ENCODE data around the gene TXLNA.

- TF ChIP-seq TAF1 (IDR thresholded peaks at IDR 0.05; ENCODE audit: borderline replicate concordance, insufficient read depth, low read length) (peak; percentile 67; the same call in 1 of the 2 replicates), POLR2AphosphoS5 (IDR thresholded peaks at IDR 0.05; ENCODE audit: low read depth, low read length) (peak; percentile 92), REST (IDR thresholded peaks at IDR 0.05; ENCODE audit: insufficient read depth in 1 of 2, low read depth in 2 of 2, low read length in 2 of 2) (0 out of 4 replicates have a peak, but pooled peaks of 1 of the 2 experiments have one; percentile 17)
These were observed at the start of gene TXLNA for GRCh38 chr1:32179443-32180185.

All from PFSK-1 (cell line).